Gastroesophageal sphincter (tissue), 3 donors: Measurements from ENCODE around the gene B4GALNT3.

Experiments
- CTCF ChIP-seq, 4 experiments: fragments of 200-600 bp in 2 of 4; fragments of 450-650 bp in 2 of 4; sonication (generic) in 1 of 4; IDR thresholded peaks; one replicate each; pipeline ENCODE4 v1.5.1; 2017 to 2019; ENCODE audit warnings: antibody characterized with exemption in 4 of 4, mild to moderate bottlenecking in 2 of 4, moderate library complexity in 2 of 4
- POLR2A ChIP-seq, 2 donors: fragments of 450-650 bp; IDR thresholded peaks; one replicate each; pipeline ENCODE4 v1.6.1; 2017; ENCODE audit warnings: antibody characterized with exemption in 2 of 2, mild to moderate bottlenecking in 2 of 2, moderate library complexity in 1 of 2
- POLR2AphosphoS5 ChIP-seq: sonication (generic); formaldehyde crosslinking; IDR thresholded peaks from one replicate; pipeline ENCODE4 v1.6.1; 2017; ENCODE audit warnings: antibody characterized with exemption

GRCh38 chr12:473198-473597, 13.5 kb downstream of the B4GALNT3 start:
- no peak for TF ChIP-seq CTCF (IDR thresholded peaks at IDR 0.05)
- no peak for TF ChIP-seq POLR2AphosphoS5
- TF ChIP-seq POLR2A (IDR thresholded peaks at IDR 0.05), result no peak
